ENCODE measurements around the gene SSR4.
"Not testable (repeated sequence)": the region's sequence is repeated elsewhere in the genome, so short reads cannot be mapped to it uniquely, and the experiment has no call there.

SSR4 gene

GRCh38 chrX:153818064-153818463 is 23.6 kb downstream of the SSR4 start:
- H3K27ac Mint-ChIP-seq; H3K4me3 Mint-ChIP-seq; DNase-seq (ENCODE audit: low spot score in 2 of 2); ATAC-seq (ENCODE audit: low read depth); H3K9me3 Mint-ChIP-seq; H3K36me3 Mint-ChIP-seq: not testable (repeated sequence)
- Mint-ChIP-seq H3K27me3 (peaks cover 26% of the 10 kb centered on the region), H3K4me1 (peaks cover 25% of the 10 kb centered on the region)

- peak overlapping the region; percentile 72 for H3K4me3 Mint-ChIP-seq
- peak; percentile 76 for ATAC-seq (ENCODE audit: low read depth)
- H3K9me3 Mint-ChIP-seq: no peaks in the 10 kb centered on the region
- H3K27me3 Mint-ChIP-seq: peaks cover 27% of the 10 kb centered on the region
- peak; percentile 29 to 41 for DNase-seq (ENCODE audit: low spot score in 2 of 2)
- no peaks in the 10 kb centered on the region for H3K36me3 Mint-ChIP-seq
- no peak overlapping the region for H3K27ac Mint-ChIP-seq
- peaks cover 25% of the 10 kb centered on the region for H3K4me1 Mint-ChIP-seq
Observed at GRCh38 chrX:153818571-153819383, 24.3 kb downstream of the SSR4 start.

- H3K27me3 Mint-ChIP-seq: peaks cover 32% of the 10 kb centered on the region
- H3K36me3 Mint-ChIP-seq: no peaks in the 10 kb centered on the region
- no peak for ATAC-seq (ENCODE audit: low read depth)
- H3K4me1 Mint-ChIP-seq: peaks cover 25% of the 10 kb centered on the region
- H3K4me3 Mint-ChIP-seq: peak overlapping the region; percentile 29
- DNase-seq (ENCODE audit: low spot score in 2 of 2): no peak
- no peak overlapping the region for H3K27ac Mint-ChIP-seq
- H3K9me3 Mint-ChIP-seq: no peaks in the 10 kb centered on the region
Observed at GRCh38 chrX:153819384-153820040, 25.0 kb downstream of the SSR4 start.

DNA sequence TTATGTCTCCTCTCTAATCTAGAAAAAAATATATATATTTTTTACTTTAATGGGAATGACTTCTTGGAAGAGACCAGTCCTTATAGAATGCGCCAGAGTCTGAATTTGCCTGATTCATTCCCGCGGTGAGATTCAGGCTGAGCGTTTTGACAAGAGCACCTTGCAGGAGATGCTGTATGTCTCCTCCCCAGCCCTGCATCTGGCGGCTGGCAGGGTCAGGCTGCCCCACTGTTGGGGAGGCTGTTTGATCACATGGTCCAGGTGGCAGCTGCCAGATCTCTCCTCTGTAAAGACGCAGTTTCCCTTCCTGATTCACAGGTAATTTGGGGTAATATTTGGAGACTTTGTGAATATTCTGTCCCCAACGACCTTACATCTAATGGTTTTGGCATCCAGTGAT is 26.1 kb downstream of the SSR4 start:
- DNase-seq (ENCODE audit: low spot score in 2 of 2) (no peak), ATAC-seq (ENCODE audit: low read depth) (no peak)
- Mint-ChIP-seq H3K27ac (no peak overlapping the region), H3K4me3 (no peak overlapping the region), H3K27me3 (peaks cover 24% of the 10 kb centered on the region), H3K36me3 (no peaks in the 10 kb centered on the region), H3K4me1 (peaks cover 19% of the 10 kb centered on the region), H3K9me3 (no peaks in the 10 kb centered on the region)

GRCh38 chrX:153821066-153821465 is 26.6 kb downstream of the SSR4 start:
- Mint-ChIP-seq H3K4me3 (no peak overlapping the region), H3K27ac (no peak overlapping the region), H3K27me3 (peaks cover 24% of the 10 kb centered on the region), H3K4me1 (peaks cover 19% of the 10 kb centered on the region), H3K36me3 (no peaks in the 10 kb centered on the region), H3K9me3 (no peaks in the 10 kb centered on the region)
- ATAC-seq (ENCODE audit: low read depth): no peak
- DNase-seq (ENCODE audit: low spot score in 2 of 2): no peak

DNA sequence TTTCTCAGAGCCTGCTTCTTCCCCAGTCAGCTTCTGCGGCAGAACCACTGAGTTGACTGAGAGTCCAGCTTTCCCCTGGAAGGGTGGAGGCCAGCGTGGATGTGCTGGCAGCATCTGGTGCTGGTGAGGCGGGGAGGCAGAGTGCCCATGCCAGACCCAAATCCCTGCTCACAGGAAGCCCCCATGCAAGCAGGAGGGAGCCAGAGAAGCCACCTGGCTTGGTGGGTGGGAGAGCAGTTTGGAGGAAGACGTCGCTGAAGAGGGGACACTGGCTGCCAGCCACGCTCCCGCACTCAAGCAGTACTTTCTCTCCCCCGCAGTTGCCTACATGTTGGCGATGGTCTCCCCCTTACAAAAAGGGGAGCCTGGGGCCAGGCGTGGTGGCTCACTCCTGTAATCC is 29.9 kb downstream of the SSR4 start:
- Mint-ChIP-seq H3K27ac (no peak overlapping the region), H3K4me1 (peaks cover 15% of the 10 kb centered on the region), H3K4me3 (no peak overlapping the region), H3K36me3 (no peaks in the 10 kb centered on the region), H3K27me3 (peaks cover 19% of the 10 kb centered on the region), H3K9me3 (no peaks in the 10 kb centered on the region)
- ATAC-seq (ENCODE audit: low read depth) (no peak), DNase-seq (ENCODE audit: low spot score in 2 of 2) (no peak)

DNA sequence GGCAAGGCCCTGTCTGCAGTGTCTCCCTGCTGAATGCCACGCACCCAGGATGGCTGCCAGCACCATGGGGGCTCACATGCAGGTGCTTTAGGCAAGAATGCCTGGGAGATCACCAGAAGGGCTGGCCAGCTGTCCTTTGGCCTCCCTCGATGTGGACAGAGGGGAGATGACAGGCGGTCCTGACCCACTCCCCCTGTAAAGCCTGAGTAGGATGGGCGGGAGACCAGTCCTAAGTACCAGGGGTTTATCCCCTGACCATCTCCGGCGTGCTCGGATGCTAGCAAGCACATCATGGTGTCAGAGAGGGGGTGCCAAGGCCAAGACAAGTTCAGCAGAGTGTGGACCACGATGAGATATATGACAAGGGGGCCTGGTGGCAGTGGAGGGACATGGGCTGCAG is 30.6 kb downstream of the SSR4 start:
- no peak for ATAC-seq (ENCODE audit: low read depth)
- Mint-ChIP-seq H3K36me3 (no peaks in the 10 kb centered on the region), H3K9me3 (no peaks in the 10 kb centered on the region), H3K27ac (no peak overlapping the region), H3K4me3 (no peak overlapping the region), H3K27me3 (peaks cover 19% of the 10 kb centered on the region), H3K4me1 (peaks cover 15% of the 10 kb centered on the region)
- no peak for DNase-seq (ENCODE audit: low spot score in 2 of 2)

DNA sequence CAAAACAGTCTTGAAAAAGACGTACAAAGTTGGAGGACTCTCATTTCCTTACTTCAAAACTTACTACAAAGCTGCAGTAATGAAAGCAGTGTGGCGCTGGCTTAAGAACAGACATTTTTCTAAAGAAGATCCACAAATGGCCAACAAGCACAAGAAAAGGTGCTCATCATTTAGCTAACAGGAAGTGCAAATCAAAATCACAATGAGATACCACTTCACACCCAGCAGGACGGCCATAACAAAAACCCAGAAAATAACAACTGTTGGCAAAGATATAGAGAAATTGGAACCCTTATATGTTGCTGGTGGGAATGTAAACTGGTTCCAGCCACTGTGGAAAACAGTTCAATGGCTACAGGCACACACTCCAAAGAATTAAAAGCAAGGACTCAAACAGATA is 32.5 kb downstream of the SSR4 start:
- H3K4me1 Mint-ChIP-seq: peaks cover 12% of the 10 kb centered on the region
- DNase-seq (ENCODE audit: low spot score in 2 of 2) (no peak), ATAC-seq (ENCODE audit: low read depth) (no peak)
- no peaks in the 10 kb centered on the region for H3K36me3 Mint-ChIP-seq
- H3K27ac Mint-ChIP-seq: no peak overlapping the region
- H3K4me3 Mint-ChIP-seq: no peak overlapping the region
- no peaks in the 10 kb centered on the region for H3K9me3 Mint-ChIP-seq
- peaks cover 22% of the 10 kb centered on the region for H3K27me3 Mint-ChIP-seq

DNA sequence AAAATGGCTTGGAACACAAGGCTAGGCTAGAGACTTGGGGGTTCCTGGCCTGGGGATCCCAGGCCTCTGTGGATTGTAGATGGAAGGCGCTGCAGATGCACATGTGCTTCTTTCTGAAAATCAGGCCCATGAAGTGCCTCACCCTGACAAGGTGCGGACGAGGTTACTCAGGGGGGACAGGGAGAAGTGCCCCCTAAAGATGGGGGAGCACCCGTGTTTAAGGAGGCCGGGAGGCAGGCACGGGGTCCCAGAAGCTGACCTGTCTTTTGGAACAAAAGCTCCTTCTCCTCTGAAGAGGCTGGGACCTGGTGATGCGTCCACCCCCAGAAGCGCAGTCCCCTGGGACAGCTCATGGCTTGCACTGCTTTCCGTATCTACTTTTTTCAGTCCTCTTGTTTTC is 33.4 kb downstream of the SSR4 start:
- DNase-seq (ENCODE audit: low spot score in 2 of 2): no peak
- Mint-ChIP-seq H3K36me3 (no peaks in the 10 kb centered on the region), H3K9me3 (no peaks in the 10 kb centered on the region), H3K27ac (no peak overlapping the region), H3K4me3 (no peak overlapping the region), H3K27me3 (peaks cover 23% of the 10 kb centered on the region), H3K4me1 (peaks cover 6% of the 10 kb centered on the region)
- ATAC-seq (ENCODE audit: low read depth): no peak

- no peak overlapping the region for H3K27ac Mint-ChIP-seq
- no peak overlapping the region for H3K4me3 Mint-ChIP-seq
- ATAC-seq (ENCODE audit: low read depth): no peak
- no peaks in the 10 kb centered on the region for H3K36me3 Mint-ChIP-seq
- peaks cover 23% of the 10 kb centered on the region for H3K27me3 Mint-ChIP-seq
- no peak for DNase-seq (ENCODE audit: low spot score in 2 of 2)
- H3K9me3 Mint-ChIP-seq: no peaks in the 10 kb centered on the region
- H3K4me1 Mint-ChIP-seq: peaks cover 6% of the 10 kb centered on the region
Observed at GRCh38 chrX:153828308-153828707, 33.8 kb downstream of the SSR4 start.

DNA sequence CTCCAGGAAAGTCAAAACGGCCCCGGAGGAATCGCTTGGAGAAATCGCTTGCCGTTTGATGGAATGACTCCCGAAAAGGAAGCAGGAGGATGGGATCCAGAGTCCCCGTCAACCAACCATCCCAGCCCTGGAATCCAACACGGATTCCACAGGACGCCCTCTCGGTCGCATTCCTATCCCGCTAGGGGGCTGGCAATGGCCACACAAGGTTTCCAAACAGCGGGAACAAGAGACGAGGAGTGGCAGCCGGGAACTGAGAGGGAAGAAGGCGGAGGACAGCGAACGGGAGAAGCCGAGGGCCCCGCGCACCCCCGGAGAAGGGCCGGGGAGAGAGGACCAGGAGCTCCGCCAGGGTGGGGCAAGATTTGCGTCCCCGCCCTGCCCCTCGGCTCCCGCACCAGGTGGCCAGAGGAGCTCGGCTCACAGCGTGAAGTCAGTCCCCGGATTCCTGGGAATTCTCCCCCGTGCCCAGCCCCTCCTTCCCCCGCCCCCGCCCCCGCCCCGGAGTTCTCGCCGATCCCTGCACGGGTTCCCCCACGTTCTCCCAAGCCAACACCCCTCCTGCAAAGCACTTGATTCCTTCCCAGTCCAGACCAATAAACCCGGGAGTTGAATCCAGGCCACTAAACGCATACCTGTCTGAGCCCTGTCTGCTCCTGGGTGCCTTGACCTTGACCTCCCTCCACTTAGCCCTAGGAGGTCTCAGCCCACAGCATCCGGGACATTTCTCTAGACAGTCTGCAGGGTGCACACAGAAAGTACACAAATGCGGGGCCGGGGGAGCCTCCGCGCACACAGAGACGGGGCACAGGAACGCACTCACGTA is 34.5 kb downstream of the SSR4 start:
- no peak overlapping the region for H3K27ac Mint-ChIP-seq
- DNase-seq (ENCODE audit: low spot score in 2 of 2) (no peak), ATAC-seq (ENCODE audit: low read depth) (peak; percentile 26)
- H3K9me3 Mint-ChIP-seq: no peaks in the 10 kb centered on the region
- peak overlapping the region; percentile 56 for H3K4me3 Mint-ChIP-seq
- H3K27me3 Mint-ChIP-seq: peaks cover 19% of the 10 kb centered on the region
- peaks cover 6% of the 10 kb centered on the region for H3K4me1 Mint-ChIP-seq
- H3K36me3 Mint-ChIP-seq: no peaks in the 10 kb centered on the region

- ATAC-seq (ENCODE audit: low read depth): no peak
- Mint-ChIP-seq H3K4me1 (peaks cover 6% of the 10 kb centered on the region), H3K9me3 (no peaks in the 10 kb centered on the region), H3K36me3 (no peaks in the 10 kb centered on the region), H3K27ac (no peak overlapping the region), H3K27me3 (peaks cover 14% of the 10 kb centered on the region), H3K4me3 (peak overlapping the region; percentile 56)
- DNase-seq (ENCODE audit: low spot score in 2 of 2): no peak
Observed at GRCh38 chrX:153829549-153829798, 35.0 kb downstream of the SSR4 start.

GRCh38 chrX:153829799-153830639 is 35.6 kb downstream of the SSR4 start, which contains the start of gene PDZD4:
PDZD4 (minus strand) TSS chrX:153830544; CDS start chrX:153830298, 246 bp downstream.
- ATAC-seq (ENCODE audit: low read depth) (peak; percentile 27), DNase-seq (ENCODE audit: low spot score in 2 of 2) (no peak)
- peaks cover 6% of the 10 kb centered on the region for H3K4me1 Mint-ChIP-seq

More at GRCh38 chrX:153829799-153830639, 35.6 kb downstream of the SSR4 start, which contains the start of gene PDZD4:
- H3K27me3 Mint-ChIP-seq: peaks cover 14% of the 10 kb centered on the region
- H3K4me3 Mint-ChIP-seq: peak within 1 kb of the TSS; percentile 62
- H3K27ac Mint-ChIP-seq: no peak within 1 kb of the TSS
- no peaks in the 10 kb centered on the region for H3K9me3 Mint-ChIP-seq
- H3K36me3 Mint-ChIP-seq: no peaks in the 10 kb centered on the region

All from memory B cell (primary cell).